Adrenal gland (tissue), 12 donors: ENCODE measurements around the gene CLASP2. TPM values are rescaled to one million over a fixed set of nuclear protein-coding genes. Genes with fewer than 3 reads are reported as not detected.

Experiments used
- DNase-seq, 7 donors: peaks; one replicate each; pipeline ENCODE4 v3.0.0-alpha.2; 2019 to 2020
- H3K27ac ChIP-seq, 5 donors: fragments of 200-600 bp; sonication (generic) in 4 of 5; 1 replicate in 3 of 5; 2 replicates in 2 of 5; pipeline versions ENCODE4 v1.5.1 to v1.8.0; 2016 to 2020; ENCODE audit warnings: mild to moderate bottlenecking in 1 of 5
- H3K27me3 ChIP-seq: fragments of 200-600 bp; 2 replicates; pipeline ENCODE4 v1.8.0; 2021
- H3K36me3 ChIP-seq, 2 donors: fragments of 200-600 bp; replicated peaks in 1 of 2; 1 replicate in 1 of 2; 2 replicates in 1 of 2; pipeline versions ENCODE4 v1.5.1 to v1.8.0; 2018 to 2022
- H3K4me1 ChIP-seq, 2 donors: fragments of 200-600 bp; replicated peaks in 1 of 2; 1 replicate in 1 of 2; 2 replicates in 1 of 2; pipeline versions ENCODE4 v1.5.1 to v1.8.0; 2018 to 2021
- H3K4me3 ChIP-seq, 4 donors: fragments of 200-600 bp; sonication (generic) in 3 of 4; one replicate each; pipeline ENCODE4 v1.5.1; 2016 to 2018
- H3K9me3 ChIP-seq, 3 donors: fragments of 200-600 bp; sonication (generic) in 1 of 3; replicated peaks in 1 of 3; 1 replicate in 2 of 3; 2 replicates in 1 of 3; pipeline versions ENCODE4 v1.5.1 to v1.8.0; 2016 to 2021
- CTCF ChIP-seq, 6 experiments: fragments of 450-650 bp in 4 of 6; fragments of 200-600 bp in 2 of 6; sonication (generic) in 1 of 6; IDR thresholded peaks; 1 replicate in 5 of 6; 2 replicates in 1 of 6; pipeline versions ENCODE4 v1.5.1 to v1.8.0; 2016 to 2021; ENCODE audit warnings: antibody characterized with exemption in 6 of 6, mild to moderate bottlenecking in 2 of 6, moderate library complexity in 1 of 6
- POLR2A ChIP-seq, 2 donors: fragments of 450-650 bp; IDR thresholded peaks; one replicate each; pipeline ENCODE4 v1.6.1; 2017; ENCODE audit warnings: antibody characterized with exemption in 2 of 2, mild to moderate bottlenecking in 2 of 2, moderate library complexity in 1 of 2
- whole genome bisulfite sequencing, 4 donors: extraction: QIAGEN DNeasy Blood & Tissue Kit in 2 of 4; methylation state at CpG; one replicate each; pipeline versions ENCODE4 v1.1.5 to v1.1.7; 2013 to 2017; 5-methylcytosine and 5-hydroxymethylcytosine counted together
- intact Hi-C, 2 donors: fragments of 100-400 bp; cut with DNase I; formaldehyde crosslinking; loops; one replicate each; pipeline versions ENCODE4 v1.14.1 to v1.15.0; 2022 to 2023
- polyA plus RNA-seq, 3 donors: library from polyadenylated mRNA; stranded (reverse); fragments of 200-250 nt in 2 of 3; fragments of 350-450 nt in 1 of 3; fragmentation: Illumina TruSeq in 1 of 3; extraction: RNeasy Lipid Tissue Mini Kit (QIAGEN cat#74804) in 1 of 3; gene quantifications; one replicate each; pipeline ENCODE4 v1.2.3, GENCODE V29; 2013 to 2014
- total RNA-seq, 9 donors: library from RNA; depleted of rRNA in 4 of 9; stranded (reverse); fragments of >200 nt in 4 of 9; fragments of 120-200 nt in 1 of 9; fragmentation: NEBNext Ultra II Directional in 1 of 9; extraction: Animal tissue kit (Norgen Biotek cat#: 25700) in 1 of 9; gene quantifications; one replicate each; pipeline versions ENCODE4 v1.1.0 to v1.2.4, GENCODE V29; 2013 to 2023
- donor health status: healthy with polysubstance abuse.
- donor health status: Bipolar disorder and iron deficiency.
- donor health status: DM: yes; HTN: yes; CAD: no.
- donor health status: DM: no; HTN: no; CAD: no.
- donor health status: DM: no; HTN: no; CAD: no.
- donor health status: DM: yes; HTN: yes; CAD: no.

CLASP2 gene
- total and polyA plus RNA-seq, 12 donors: 17.0 to 85.4 (median 67.1) TPM

- no peak overlapping the region for H3K27ac ChIP-seq
- TF ChIP-seq CTCF (IDR thresholded peaks at IDR 0.05) (peak; percentile 51 to 82 (median 67)), POLR2A (IDR thresholded peaks at IDR 0.05) (no peak)
Measured at GRCh38 chr3:33636125-33636850, 81.8 kb downstream of the CLASP2 start.

GRCh38 chr3:33634262-33634661 lies 83.8 kb downstream of the CLASP2 start:
- H3K27ac ChIP-seq: no peak overlapping the region
- no peaks in the 10 kb centered on the region for H3K27me3 ChIP-seq
- intact Hi-C loops: no loop called here
- no peaks in the 10 kb centered on the region for H3K36me3 ChIP-seq
- WGBS, 4 donors: 91 to 96% (median 93%) methylated on average over 3 of the region's 3 CpGs
- H3K4me3 ChIP-seq: no peak overlapping the region
- TF ChIP-seq POLR2A (IDR thresholded peaks at IDR 0.05) (no peak), CTCF (IDR thresholded peaks at IDR 0.05) (no peak)
- no peak for DNase-seq
- H3K4me1 ChIP-seq: peaks cover 0 to 11% of the 10 kb centered on the region in 2 donors
- no peaks in the 10 kb centered on the region for H3K9me3 ChIP-seq

More at GRCh38 chr3:33636125-33636850, 81.8 kb downstream of the CLASP2 start:
- intact Hi-C loops: loop anchor here (5.0 kb wide), 2 partner anchors 81 to 151 kb away; partner anchors contain the start of gene CLASP2 (in 2 of the 2)
- Histone ChIP-seq H3K4me1 (peaks cover 0 to 5% of the 10 kb centered on the region in 2 donors), H3K36me3 (no peaks in the 10 kb centered on the region), H3K27me3 (no peaks in the 10 kb centered on the region), H3K9me3 (no peaks in the 10 kb centered on the region), H3K4me3 (no peak overlapping the region)
- peak in 2 of 7 donors; percentile 37 to 41 for DNase-seq
- 45 to 58% (median 52%) methylated on average over 6 of the region's 6 CpGs for WGBS, 4 donors

- DNase-seq: no peak
- 44 to 83% (median 70%) methylated on average over 1 of the region's 1 CpG for WGBS, 4 donors
- Histone ChIP-seq H3K9me3 (no peaks in the 10 kb centered on the region), H3K27me3 (no peaks in the 10 kb centered on the region), H3K36me3 (no peaks in the 10 kb centered on the region), H3K4me3 (no peak overlapping the region), H3K27ac (no peak overlapping the region), H3K4me1 (peaks cover 0 to 6% of the 10 kb centered on the region in 2 donors)
- no peak for TF ChIP-seq CTCF (IDR thresholded peaks at IDR 0.05)
- no peak for TF ChIP-seq POLR2A (IDR thresholded peaks at IDR 0.05)
- intact Hi-C loops: no loop called here
Measured at GRCh38 chr3:33629219-33629618, 88.8 kb downstream of the CLASP2 start.

GRCh38 chr3:33624756-33625155 lies 93.3 kb downstream of the CLASP2 start:
- H3K9me3 ChIP-seq: peaks cover 0 to 4% (median 0%) of the 10 kb centered on the region in 3 donors
- H3K4me1 ChIP-seq: peaks cover 0 to 4% of the 10 kb centered on the region in 2 donors
- intact Hi-C loops: no loop called here
- peaks cover 0 to 3% of the 10 kb centered on the region in 2 donors for H3K36me3 ChIP-seq
- no peak overlapping the region for H3K27ac ChIP-seq
- no peak overlapping the region for H3K4me3 ChIP-seq
- DNase-seq: no peak
- no peak for TF ChIP-seq CTCF (IDR thresholded peaks at IDR 0.05)
- TF ChIP-seq POLR2A (IDR thresholded peaks at IDR 0.05): no peak
- H3K27me3 ChIP-seq: no peaks in the 10 kb centered on the region
